UCSD-AML1 (cell line): ENCODE data around the gene AUNIP.

Source experiments
- DNase-seq: peaks from one replicate; lab custom pipeline; 2025; ENCODE audit not compliant: unreplicated experiment; lab: John Stamatoyannopoulos, UW

AUNIP gene

GRCh38 chr1:25797939-25798338 is 61.3 kb downstream of the AUNIP start:
- DNase-seq = peak; percentile 65

GRCh38 chr1:25796811-25797458 is 62.3 kb downstream of the AUNIP start:
- DNase-seq = peak; percentile 84

- no peak for DNase-seq
These were observed 63.1 kb downstream of the AUNIP start for GRCh38 chr1:25795946-25796810.

GRCh38 chr1:25795211-25795610 is 64.0 kb downstream of the AUNIP start:
- no peak for DNase-seq

- no peak for DNase-seq
These were observed 64.9 kb downstream of the AUNIP start for GRCh38 chr1:25794325-25794724.

- DNase-seq = no peak
These were observed 65.6 kb downstream of the AUNIP start for GRCh38 chr1:25793585-25794170.

GRCh38 chr1:25792115-25792514 is 67.1 kb downstream of the AUNIP start:
- no peak for DNase-seq

- DNase-seq = no peak
These were observed 68.8 kb downstream of the AUNIP start for GRCh38 chr1:25790472-25790871.

- DNase-seq = no peak
These were observed 71.5 kb downstream of the AUNIP start for GRCh38 chr1:25787760-25788166.

- no peak for DNase-seq
These were observed 72.1 kb downstream of the AUNIP start for GRCh38 chr1:25786887-25787759.

GRCh38 chr1:25785333-25786067 is 73.8 kb downstream of the AUNIP start:
- DNase-seq = no peak

- DNase-seq = no peak
These were observed 74.6 kb downstream of the AUNIP start for GRCh38 chr1:25784575-25785051.
